Lower lobe of right lung (tissue), 2 donors: ENCODE measurements around the gene CDH2. TPM values are rescaled to one million over a fixed set of nuclear protein-coding genes. Genes with fewer than 3 reads are reported as not detected.

Source experiments
- ATAC-seq, 2 donors: fragments of 200-7000 bp; cut with Tn5 transposase; one replicate each; pipeline ENCODE4 v1.9.1; 2020 to 2022; ENCODE audit warnings: mild to moderate bottlenecking in 2 of 2, moderate library complexity in 2 of 2
- DNase-seq: peaks from one replicate; pipeline ENCODE4 v3.0.0-alpha.2; 2020
- H3K27ac ChIP-seq: fragments of 200-600 bp; one replicate; pipeline ENCODE4 v1.8.0; 2022
- H3K27me3 ChIP-seq: fragments of 200-600 bp; one replicate; pipeline ENCODE4 v1.8.0; 2022; ENCODE audit warnings: low read depth
- H3K36me3 ChIP-seq: fragments of 200-600 bp; one replicate; pipeline ENCODE4 v1.8.0; 2022; ENCODE audit warnings: mild to moderate bottlenecking
- H3K4me1 ChIP-seq: fragments of 200-600 bp; one replicate; pipeline ENCODE4 v1.8.0; 2022
- H3K4me3 ChIP-seq: fragments of 200-600 bp; one replicate; pipeline ENCODE4 v1.8.0; 2022; ENCODE audit warnings: mild to moderate bottlenecking
- H3K9me3 ChIP-seq: fragments of 200-600 bp; one replicate; pipeline ENCODE4 v1.8.0; 2022
- CTCF ChIP-seq: fragments of 200-600 bp; IDR thresholded peaks from one replicate; pipeline ENCODE4 v1.8.0; 2022; ENCODE audit warnings: antibody characterized with exemption, mild to moderate bottlenecking
- intact Hi-C: fragments of 100-400 bp; cut with DNase I; formaldehyde crosslinking; loops from one replicate; pipeline ENCODE4 v1.11.0; 2022
- total RNA-seq: library from RNA; stranded (reverse); fragmentation: NEBNext Ultra II Directional; extraction: Animal tissue kit (Norgen Biotek cat#: 25700); gene quantifications from one replicate; pipeline ENCODE4 v1.2.1, GENCODE V29; 2021
- donor health status: DM: no; HTN: yes; CAD: no; lungs with severe emphysema.

Gene CDH2
- total RNA-seq, 1 donor from 2014 or later, result 0.68 TPM

- intact Hi-C loops, result no loop called here
- H3K4me3 ChIP-seq, result no peak overlapping the region
Observed at GRCh38 chr18:28050545-28050944, 126.4 kb downstream of the CDH2 start.

GRCh38 chr18:28048612-28049011 lies 128.3 kb downstream of the CDH2 start:
- no peak for TF ChIP-seq CTCF

More at GRCh38 chr18:28050545-28050944, 126.4 kb downstream of the CDH2 start:
- H3K27me3 ChIP-seq, result no peaks in the 10 kb centered on the region
- DNase-seq (no peak), ATAC-seq (no peak)
- H3K9me3 ChIP-seq, result no peaks in the 10 kb centered on the region
- H3K27ac ChIP-seq, result no peak overlapping the region
- no peak for TF ChIP-seq CTCF
- H3K4me1 ChIP-seq, result no peaks in the 10 kb centered on the region
- no peaks in the 10 kb centered on the region for H3K36me3 ChIP-seq

GRCh38 chr18:28045880-28046279 lies 131.1 kb downstream of the CDH2 start:
- DNase-seq (no peak), ATAC-seq (no peak)
- H3K9me3 ChIP-seq, result no peaks in the 10 kb centered on the region
- H3K4me3 ChIP-seq, result no peak overlapping the region
- TF ChIP-seq CTCF, result no peak
- no peaks in the 10 kb centered on the region for H3K4me1 ChIP-seq
- no peaks in the 10 kb centered on the region for H3K36me3 ChIP-seq
- intact Hi-C loops, result no loop called here
- no peak overlapping the region for H3K27ac ChIP-seq
- no peaks in the 10 kb centered on the region for H3K27me3 ChIP-seq

More at GRCh38 chr18:28048612-28049011, 128.3 kb downstream of the CDH2 start:
- Histone ChIP-seq H3K36me3 (no peaks in the 10 kb centered on the region), H3K27me3 (no peaks in the 10 kb centered on the region), H3K27ac (no peak overlapping the region), H3K9me3 (no peaks in the 10 kb centered on the region), H3K4me1 (no peaks in the 10 kb centered on the region), H3K4me3 (no peak overlapping the region)
- DNase-seq (no peak), ATAC-seq (no peak)
- intact Hi-C loops, result no loop called here

GRCh38 chr18:28045176-28045810 lies 131.6 kb downstream of the CDH2 start:
- Histone ChIP-seq H3K9me3 (no peaks in the 10 kb centered on the region), H3K27ac (no peak overlapping the region), H3K27me3 (no peaks in the 10 kb centered on the region), H3K36me3 (no peaks in the 10 kb centered on the region), H3K4me3 (no peak overlapping the region), H3K4me1 (no peaks in the 10 kb centered on the region)
- peak; percentile 56 to 61 for ATAC-seq
- DNase-seq, result no peak
- no peak for TF ChIP-seq CTCF
- intact Hi-C loops, result no loop called here

- H3K27ac ChIP-seq, result no peak overlapping the region
- no peaks in the 10 kb centered on the region for H3K9me3 ChIP-seq
- ATAC-seq (no peak), DNase-seq (no peak)
- no peak for TF ChIP-seq CTCF
- intact Hi-C loops, result no loop called here
- H3K4me3 ChIP-seq, result no peak overlapping the region
- no peaks in the 10 kb centered on the region for H3K4me1 ChIP-seq
- no peaks in the 10 kb centered on the region for H3K36me3 ChIP-seq
- H3K27me3 ChIP-seq, result no peaks in the 10 kb centered on the region
Observed at GRCh38 chr18:28044036-28044435, 132.9 kb downstream of the CDH2 start.
